ENCODE data around the gene DEDD. TPM values are rescaled to one million over a fixed set of nuclear protein-coding genes. Genes with fewer than 3 reads are reported as not detected.

Gene DEDD
- total RNA-seq, 1 experiment from 2014 or later: 32.8 TPM

GRCh38 chr1:161113915-161114314 lies 18.6 kb downstream of the DEDD start:
- RAD21 ChIA-PET (ENCODE audit: low non-redundant PET in 1 of 2, low total read pairs in 2 of 2, uncharacterized antibody in 2 of 2, unreplicated experiment in 2 of 2): no interaction called here
- CTCF ChIA-PET: no interaction called here
- no peak overlapping the region for H3K4me3 ChIP-seq (replicated peaks in 1 of 2; ENCODE audit: low read depth in 1 of 2, low read length in 2 of 2)

GRCh38 chr1:161111527-161111926 lies 20.9 kb downstream of the DEDD start:
- H3K4me3 ChIP-seq (replicated peaks in 1 of 2; ENCODE audit: low read depth in 1 of 2, low read length in 2 of 2): no peak overlapping the region
- ATAC-seq: no peak
- no peak for DNase-seq (ENCODE audit: low read depth, low spot score)
- BruUV-seq (replicated peaks): no TSS peak
- H3K4me2 ChIP-seq (ENCODE audit: low read length): no peak overlapping the region
- H3K9me2 ChIP-seq (ENCODE audit: insufficient read depth): no peaks in the 10 kb centered on the region
- no peak overlapping the region for H3K9ac ChIP-seq (ENCODE audit: low read length)
- no peak for TF ChIP-seq ZFX (IDR thresholded peaks at IDR 0.05)
- TF ChIP-seq FOSL1 (IDR thresholded peaks at IDR 0.05; ENCODE audit: low read depth): no peak
- TF ChIP-seq ZNF274 (IDR thresholded peaks at IDR 0.05; ENCODE audit: low read depth, low read length): no peak
- no peak for TF ChIP-seq RAD21 (IDR thresholded peaks at IDR 0.05; ENCODE audit: low read depth)
- no peak for TF ChIP-seq MAX (IDR thresholded peaks at IDR 0.05)
- no peak for TF ChIP-seq POLR2AphosphoS5 (IDR thresholded peaks at IDR 0.05; ENCODE audit: low read depth, low read length)
- no peak for TF ChIP-seq ELF1 (IDR thresholded peaks at IDR 0.05; ENCODE audit: borderline replicate concordance, low read depth)
- no peak for TF ChIP-seq POLR2A (IDR thresholded peaks at IDR 0.05; ENCODE audit: borderline replicate concordance, extremely low read depth, insufficient read depth, insufficient read length)
- no peak for TF ChIP-seq TCF7L2 (IDR thresholded peaks at IDR 0.05; ENCODE audit: borderline replicate concordance, extremely low read depth, insufficient read depth, insufficient read length)
- no peak for TF ChIP-seq SP1 (IDR thresholded peaks at IDR 0.05; ENCODE audit: low read depth)
- TF ChIP-seq EGR1 (IDR thresholded peaks at IDR 0.05; ENCODE audit: low read depth): no peak
- no peak for TF ChIP-seq CEBPB (IDR thresholded peaks at IDR 0.05; ENCODE audit: low read depth)
- H4K20me1 ChIP-seq (ENCODE audit: insufficient read depth): peaks cover 16% of the 10 kb centered on the region; the same call in 1 of the 2 replicates
- H2AFZ ChIP-seq (ENCODE audit: low read depth, low read length, poor library complexity, severe bottlenecking): no peak overlapping the region
- H3K9me3 ChIP-seq (ENCODE audit: control insufficient read depth in 1 of 2, insufficient read depth in 1 of 2, low read depth in 1 of 2, low read length in 2 of 2): no peaks in the 10 kb centered on the region
- no peaks in the 10 kb centered on the region for H3K27me3 ChIP-seq (ENCODE audit: insufficient read depth, low read length)
- POLR2A ChIA-PET: interaction anchor here (0.9 to 1.2 kb wide), 2 partner anchors 10 to 31 kb away, joined by 3 read pairs; no protein-coding TSS in a partner anchor
- RAD21 ChIA-PET (ENCODE audit: low non-redundant PET in 1 of 2, low total read pairs in 2 of 2, uncharacterized antibody in 2 of 2, unreplicated experiment in 2 of 2): no interaction called here
- peaks cover 99% of the 10 kb centered on the region for H3K79me2 ChIP-seq (ENCODE audit: insufficient read depth, low read length)
- peaks cover 2 to 21% of the 10 kb centered on the region in 2 experiments; a peak in 1 of 4 replicates for H3K36me3 ChIP-seq (ENCODE audit: control insufficient read depth in 1 of 2, insufficient read depth in 2 of 2, low read length in 2 of 2)
- H3K4me1 ChIP-seq (ENCODE audit: control insufficient read depth in 1 of 2, insufficient read depth in 2 of 2, low read length in 2 of 2): peaks cover 22 to 36% of the 10 kb centered on the region in 2 experiments
- H3K27ac ChIP-seq (ENCODE audit: low read depth, low read length): no peak overlapping the region
- CTCF ChIA-PET: no interaction called here
- intact Hi-C loops (cut with micrococcal nuclease): no loop called here

More at GRCh38 chr1:161113915-161114314, 18.6 kb downstream of the DEDD start:
- Histone ChIP-seq H3K4me2 (ENCODE audit: low read length) (peak overlapping the region; percentile 84; the same call in 1 of the 2 replicates), H3K9ac (ENCODE audit: low read length) (no peak overlapping the region), H3K36me3 (ENCODE audit: control insufficient read depth in 1 of 2, insufficient read depth in 2 of 2, low read length in 2 of 2) (peaks cover 0 to 21% of the 10 kb centered on the region in 2 experiments; a peak in 1 of 4 replicates), H4K20me1 (ENCODE audit: insufficient read depth) (peaks cover 15% of the 10 kb centered on the region; the same call in 1 of the 2 replicates), H3K27ac (ENCODE audit: low read depth, low read length) (no peak overlapping the region), H3K9me2 (ENCODE audit: insufficient read depth) (no peaks in the 10 kb centered on the region), H3K79me2 (ENCODE audit: insufficient read depth, low read length) (peaks cover 100% of the 10 kb centered on the region), H3K4me1 (ENCODE audit: control insufficient read depth in 1 of 2, insufficient read depth in 2 of 2, low read length in 2 of 2) (peaks cover 27 to 46% of the 10 kb centered on the region in 2 experiments), H3K9me3 (ENCODE audit: control insufficient read depth in 1 of 2, insufficient read depth in 1 of 2, low read depth in 1 of 2, low read length in 2 of 2) (no peaks in the 10 kb centered on the region), H2AFZ (ENCODE audit: low read depth, low read length, poor library complexity, severe bottlenecking) (no peak overlapping the region), H3K27me3 (ENCODE audit: insufficient read depth, low read length) (no peaks in the 10 kb centered on the region)
- POLR2A ChIA-PET: no interaction called here
- ATAC-seq (no peak), DNase-seq (ENCODE audit: low read depth, low spot score) (no peak)
- TF ChIP-seq ELF1 (IDR thresholded peaks at IDR 0.05; ENCODE audit: borderline replicate concordance, low read depth) (no peak), POLR2A (IDR thresholded peaks at IDR 0.05; ENCODE audit: borderline replicate concordance, extremely low read depth, insufficient read depth, insufficient read length) (no peak), EZH2phosphoT487 (IDR thresholded peaks at IDR 0.05; ENCODE audit: borderline replicate concordance) (no peak), FOSL1 (IDR thresholded peaks at IDR 0.05; ENCODE audit: low read depth) (no peak)
- intact Hi-C loops (cut with micrococcal nuclease): no loop called here
- BruUV-seq (replicated peaks): no TSS peak

All from HCT116 (cell line).